Activated naive CD8-positive, alpha-beta T cell treated with anti-CD3 and anti-CD28 coated beads for 36 hours (primary cell): ENCODE results near the gene RSPRY1. TPM values are rescaled to one million over a fixed set of nuclear protein-coding genes. Genes with fewer than 3 reads are reported as not detected.

Source experiments
- DNase-seq: peaks from one replicate; pipeline ENCODE4 v3.0.0; 2021
- H3K27ac Mint-ChIP-seq: one replicate; pipeline ENCODE4 v1.8.0; 2022; ENCODE audit warnings: mild to moderate bottlenecking, moderate library complexity, mixed read lengths
- H3K27me3 Mint-ChIP-seq: one replicate; pipeline ENCODE4 v1.8.0; 2022; ENCODE audit warnings: mild to moderate bottlenecking, mixed read lengths
- H3K36me3 Mint-ChIP-seq: one replicate; pipeline ENCODE4 v1.8.0; 2021; ENCODE audit warnings: mild to moderate bottlenecking, mixed read lengths
- H3K4me1 Mint-ChIP-seq: one replicate; pipeline ENCODE4 v1.8.0; 2021; ENCODE audit warnings: mixed read lengths
- H3K4me3 Mint-ChIP-seq: one replicate; pipeline ENCODE4 v1.8.0; 2022; ENCODE audit warnings: mild to moderate bottlenecking, moderate library complexity, mixed read lengths
- H3K9me3 Mint-ChIP-seq: one replicate; pipeline ENCODE4 v1.8.0; 2022; ENCODE audit warnings: mixed read lengths
- total RNA-seq, 2 experiments: library from RNA; stranded (reverse); gene quantifications; one replicate each; pipeline ENCODE4 v1.2.3, GENCODE V29; 2021

RSPRY1 gene
- total RNA-seq, 2 experiments from 2014 or later, result 27.2 to 30.5 TPM

DNA sequence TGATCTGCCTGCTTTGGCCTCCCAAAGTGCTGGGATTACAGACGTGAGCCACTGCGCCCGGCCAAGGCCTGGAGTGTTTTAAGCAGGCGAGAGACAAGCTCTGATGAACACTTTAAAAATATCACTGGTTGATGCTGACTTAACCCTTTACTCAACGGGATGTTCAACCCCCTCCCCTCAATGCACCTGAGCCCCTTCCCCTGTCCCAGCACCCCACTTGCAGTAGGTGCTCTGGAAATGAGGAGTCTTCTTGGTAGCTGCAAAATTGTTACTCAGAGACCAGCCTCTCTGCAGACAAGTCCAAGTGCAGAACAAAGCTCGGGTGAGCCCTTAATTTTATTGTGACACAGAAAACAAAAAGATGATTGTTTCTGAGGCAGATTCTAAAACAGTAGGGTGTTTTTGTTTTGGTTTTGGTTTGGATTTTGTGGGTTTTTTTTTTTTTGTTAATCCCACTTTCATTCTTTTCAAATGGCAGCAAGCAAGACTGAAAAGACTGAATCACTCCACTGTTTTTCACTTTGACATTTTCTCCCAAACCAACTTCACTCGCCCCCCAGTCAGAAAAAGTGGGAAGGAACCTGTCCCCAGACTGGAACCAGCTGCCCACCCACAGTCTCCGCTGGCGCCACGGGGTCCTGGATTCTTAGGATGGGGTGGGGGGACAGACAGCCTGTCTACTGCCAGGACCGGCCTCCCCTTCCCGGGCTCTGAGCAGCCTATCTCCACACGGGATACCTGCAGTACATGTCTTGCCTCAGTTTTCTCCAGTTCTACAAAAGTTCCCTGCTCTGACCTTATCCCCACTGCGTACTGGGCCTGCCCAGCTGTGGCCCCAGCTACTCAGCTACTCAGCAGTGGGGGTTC is 103.5 kb downstream of the RSPRY1 start:
- Mint-ChIP-seq H3K4me3 (no peak overlapping the region), H3K9me3 (no peaks in the 10 kb centered on the region), H3K36me3 (no peaks in the 10 kb centered on the region), H3K27ac (no peak overlapping the region), H3K4me1 (peaks cover 17% of the 10 kb centered on the region), H3K27me3 (peaks cover 6% of the 10 kb centered on the region)
- DNase-seq, result no peak

Other genes starting within 250 kb of the RSPRY1 start
- under 1 TPM in 1 of 2 experiments, not detected in 1; 0.12 TPM for gene CETP, start 224.4 kb upstream of the RSPRY1 start, total RNA-seq
- 100 to 1,000 TPM; 142 to 151 TPM for gene NLRC5, start 196.8 kb upstream of the RSPRY1 start, total RNA-seq
- 10 to 100 TPM; 10.4 TPM for gene CPNE2, start 93.7 kb upstream of the RSPRY1 start, total RNA-seq
- 100 to 1,000 TPM; 109 to 117 TPM for gene PSME3IP1, start 290 bp upstream of the RSPRY1 start, total RNA-seq
- gene ARL2BP, start 58.9 kb downstream of the RSPRY1 start, total RNA-seq, result 10 to 100 TPM; 16.2 to 17.1 TPM
- under 1 TPM; 0.34 to 0.54 TPM for gene PLLP, start 98.3 kb downstream of the RSPRY1 start, total RNA-seq
- gene CCL22, start 172.5 kb downstream of the RSPRY1 start, total RNA-seq, result 10 to 100 TPM; 12.4 to 12.7 TPM
- under 1 TPM in 1 of 2 experiments, not detected in 1; 0.14 TPM for gene CX3CL1, start 186.2 kb downstream of the RSPRY1 start, total RNA-seq
- not detected for gene CCL17, start 218.4 kb downstream of the RSPRY1 start, total RNA-seq